GM23338 (cell line): ENCODE results near the gene FCN2. TPM values are rescaled to one million over a fixed set of nuclear protein-coding genes. Genes with fewer than 3 reads are reported as not detected.

Experiments used
- ATAC-seq: fragments of 200-7000 bp; cut with Tn5 transposase; 3 replicates; pipeline ENCODE4 v1.9.1; 2020
- DNase-seq: peaks from one replicate; pipeline ENCODE4 v3.0.0-alpha.2; 2015; ENCODE audit warnings: low spot score
- H2AFZ ChIP-seq: fragments of 200-600 bp; sonication (generic); 2 replicates; pipeline ENCODE4 v1.8.0; 2016; ENCODE audit warnings: antibody characterized with exemption, mild to moderate bottlenecking, moderate library complexity
- H3F3A ChIP-seq: fragments of 200-600 bp; sonication (generic); replicated peaks from 2 replicates; pipeline ENCODE4 v1.8.0; 2017; ENCODE audit warnings: antibody characterized with exemption, mixed run types, low read depth
- H3K27ac ChIP-seq: fragments of 200-600 bp; sonication (generic); 2 replicates; pipeline ENCODE4 v1.6.1; 2016; ENCODE audit warnings: low read depth
- H3K27me3 ChIP-seq: fragments of 200-600 bp; sonication (generic); 2 replicates; pipeline ENCODE4 v1.8.0; 2016; ENCODE audit warnings: mild to moderate bottlenecking, mixed run types, moderate library complexity; ENCODE audit not compliant: insufficient read depth
- H3K36me3 ChIP-seq: fragments of 200-600 bp; sonication (generic); 2 replicates; pipeline ENCODE4 v1.8.0; 2016; ENCODE audit warnings: mild to moderate bottlenecking; ENCODE audit not compliant: insufficient read depth
- H3K4me1 ChIP-seq: fragments of 200-600 bp; sonication (generic); 2 replicates; pipeline ENCODE4 v1.8.0; 2016; ENCODE audit warnings: mild to moderate bottlenecking, moderate library complexity; ENCODE audit not compliant: insufficient read depth
- H3K4me2 ChIP-seq: fragments of 200-600 bp; sonication (generic); 2 replicates; pipeline ENCODE4 v1.7.1; 2017; ENCODE audit warnings: mixed run types
- H3K4me3 ChIP-seq: fragments of 200-600 bp; sonication (generic); 2 replicates; pipeline ENCODE4 v1.6.1; 2016; ENCODE audit warnings: mixed run types
- H3K79me2 ChIP-seq: fragments of 200-600 bp; sonication (generic); replicated peaks from 2 replicates; pipeline ENCODE4 v1.8.0; 2017; ENCODE audit warnings: mild to moderate bottlenecking; ENCODE audit not compliant: insufficient read depth
- H3K9me2 ChIP-seq: fragments of 200-600 bp; sonication (generic); 2 replicates; pipeline ENCODE4 v1.8.0; 2017; ENCODE audit not compliant: insufficient read depth
- H4K20me1 ChIP-seq: fragments of 200-600 bp; sonication (generic); replicated peaks from 2 replicates; pipeline ENCODE4 v1.8.0; 2017; ENCODE audit warnings: mild to moderate bottlenecking; ENCODE audit not compliant: insufficient read depth
- H3K27ac Mint-ChIP-seq: 2 replicates; pipeline ENCODE4 v1.8.0; 2020; ENCODE audit warnings: inconsistent platforms, mild to moderate bottlenecking, moderate library complexity, mixed read lengths
- H3K27me3 Mint-ChIP-seq: 3 replicates; pipeline ENCODE4 v1.8.0; 2022; ENCODE audit warnings: low read depth, mild to moderate bottlenecking, moderate library complexity, mixed read lengths, inconsistent platforms; ENCODE audit not compliant: insufficient read depth, poor library complexity
- H3K36me3 Mint-ChIP-seq: 3 replicates; pipeline ENCODE4 v1.8.0; 2021; ENCODE audit warnings: low read depth, mild to moderate bottlenecking, inconsistent platforms, moderate library complexity, mixed read lengths
- H3K4me1 Mint-ChIP-seq: 3 replicates; pipeline ENCODE4 v1.8.0; 2020; ENCODE audit warnings: mild to moderate bottlenecking, inconsistent platforms, mixed read lengths
- H3K4me3 Mint-ChIP-seq: 3 replicates; pipeline ENCODE4 v1.8.0; 2021; ENCODE audit warnings: moderate library complexity, mild to moderate bottlenecking, inconsistent platforms, mixed read lengths
- H3K9me3 Mint-ChIP-seq: 3 replicates; pipeline ENCODE4 v1.8.0; 2020; ENCODE audit warnings: moderate library complexity, mild to moderate bottlenecking, inconsistent platforms, mixed read lengths
- CREB1 ChIP-seq: fragments of 250-450 bp; sonication (Bioruptor Pico); IDR thresholded peaks from 2 replicates; pipeline ENCODE4 v1.5.0; 2020; ENCODE audit warnings: low read depth, mild to moderate bottlenecking, moderate library complexity
- CTCF ChIP-seq, 2 experiments: fragments of 200-600 bp in 1 of 2; sonication (generic) in 1 of 2; conservative IDR thresholded peaks; 2 replicates each; pipeline versions ENCODE4 v1.5.1 to v1.6.1; 2016 to 2017; ENCODE audit warnings: antibody characterized with exemption in 2 of 2, low read depth in 2 of 2, mild to moderate bottlenecking in 2 of 2, moderate library complexity in 1 of 2
- EZH2 ChIP-seq: fragments of 200-600 bp; sonication (generic); IDR thresholded peaks from one replicate; pipeline ENCODE4 v1.8.0; 2017; ENCODE audit warnings: antibody characterized with exemption, mild to moderate bottlenecking, low read depth; ENCODE audit not compliant: unreplicated experiment
- EZH2phosphoT487 ChIP-seq: fragments of 200-600 bp; sonication (generic); IDR thresholded peaks from one replicate; pipeline ENCODE4 v1.8.1; 2018; ENCODE audit warnings: antibody characterized with exemption; ENCODE audit not compliant: unreplicated experiment
- JUNB ChIP-seq: IDR thresholded peaks from one replicate; pipeline ENCODE4 v1.6.1; 2016; ENCODE audit warnings: antibody characterized with exemption; ENCODE audit not compliant: unreplicated experiment
- NANOG ChIP-seq: IDR thresholded peaks from 2 replicates; pipeline ENCODE4 v1.6.1; 2016; ENCODE audit warnings: antibody characterized with exemption, borderline replicate concordance
- POLR2AphosphoS5 ChIP-seq: IDR thresholded peaks from 2 replicates; pipeline ENCODE4 v1.6.1; 2016; ENCODE audit warnings: antibody characterized with exemption, low read depth
- STAT1 ChIP-seq: IDR thresholded peaks from one replicate; pipeline ENCODE4 v1.6.1; 2016; ENCODE audit warnings: antibody characterized with exemption; ENCODE audit not compliant: unreplicated experiment
- ZNF114 ChIP-seq: fragments of 250-450 bp; sonication (Bioruptor Pico); IDR thresholded peaks from 2 replicates; pipeline ENCODE4 v1.5.0; 2020; ENCODE audit warnings: mild to moderate bottlenecking, moderate library complexity
- ZNF331 ChIP-seq: fragments of 250-450 bp; sonication (Bioruptor Pico); IDR thresholded peaks from 2 replicates; pipeline ENCODE4 v1.5.0; 2020; ENCODE audit warnings: low read depth, mild to moderate bottlenecking, moderate library complexity
- polyA plus RNA-seq: library from polyadenylated mRNA; unstranded; fragments of >200 nt; fragmentation: Nextera tagmentation; extraction: Ambion mirVana; gene quantifications from 2 replicates; pipeline ENCODE4 v1.2.1, GENCODE V29; 2016
- total RNA-seq: library from RNA; depleted of rRNA; stranded (reverse); fragments of >200 nt; shearing (Covaris generic); gene quantifications from 2 replicates; pipeline ENCODE4 v1.2.3, GENCODE V29; 2014
- TF ChIP-seq, protein P1 (sequence below): IDR thresholded peaks from 2 replicates; pipeline ENCODE4 v1.6.1; 2016; ENCODE audit warnings: antibody characterized with exemption
- TF ChIP-seq, protein P2 (sequence below): IDR thresholded peaks from one replicate; pipeline ENCODE4 v1.6.1; 2018; ENCODE audit warnings: antibody characterized with exemption; ENCODE audit not compliant: unreplicated experiment
- TF ChIP-seq, protein P3 (sequence below): fragments of 250-450 bp; sonication (Bioruptor Pico); IDR thresholded peaks from 2 replicates; pipeline ENCODE4 v1.5.0; 2020; ENCODE audit warnings: mild to moderate bottlenecking, moderate library complexity

Gene FCN2
- total and polyA plus RNA-seq, 2 experiments from 2014 or later, result not detected

DNA sequence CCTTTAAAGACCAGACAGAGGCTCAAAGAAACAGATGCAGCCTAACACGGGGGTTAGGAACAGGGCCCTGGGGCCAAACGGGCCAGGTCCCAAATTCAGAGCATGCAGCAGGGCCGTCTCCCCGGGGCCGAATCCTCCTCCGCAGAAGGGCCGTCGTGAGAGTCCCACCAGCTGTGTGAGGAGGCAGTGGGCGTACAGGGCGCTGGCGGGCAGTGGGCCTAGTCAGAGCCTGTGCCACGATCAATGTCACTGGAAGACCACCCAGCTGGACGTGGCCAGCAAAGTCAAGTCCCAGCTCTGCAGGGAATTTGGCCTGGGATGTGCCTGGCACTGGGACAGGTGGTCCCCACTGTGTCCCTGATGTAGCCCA lies 15.8 kb upstream of the FCN2 start:
- Histone ChIP-seq H4K20me1 (no peaks in the 10 kb centered on the region), H3K4me2 (no peak overlapping the region), H3K79me2 (no peaks in the 10 kb centered on the region), H3K9me2 (no peaks in the 10 kb centered on the region), H3K4me3 (no peak overlapping the region), H3K27me3 (no peaks in the 10 kb centered on the region), H3K4me1 (no peaks in the 10 kb centered on the region), H3K27ac (no peak overlapping the region), H3F3A (no peaks in the 10 kb centered on the region), H2AFZ (no peak overlapping the region), H3K36me3 (no peaks in the 10 kb centered on the region)
- ATAC-seq, result no peak
- no peak overlapping the region for H3K4me3 Mint-ChIP-seq
- no peaks in the 10 kb centered on the region for H3K27me3 Mint-ChIP-seq
- TF ChIP-seq EZH2phosphoT487, result no peak
- TF ChIP-seq NANOG, result no peak
- no peak for TF ChIP-seq STAT1
- TF ChIP-seq, protein P1, sequence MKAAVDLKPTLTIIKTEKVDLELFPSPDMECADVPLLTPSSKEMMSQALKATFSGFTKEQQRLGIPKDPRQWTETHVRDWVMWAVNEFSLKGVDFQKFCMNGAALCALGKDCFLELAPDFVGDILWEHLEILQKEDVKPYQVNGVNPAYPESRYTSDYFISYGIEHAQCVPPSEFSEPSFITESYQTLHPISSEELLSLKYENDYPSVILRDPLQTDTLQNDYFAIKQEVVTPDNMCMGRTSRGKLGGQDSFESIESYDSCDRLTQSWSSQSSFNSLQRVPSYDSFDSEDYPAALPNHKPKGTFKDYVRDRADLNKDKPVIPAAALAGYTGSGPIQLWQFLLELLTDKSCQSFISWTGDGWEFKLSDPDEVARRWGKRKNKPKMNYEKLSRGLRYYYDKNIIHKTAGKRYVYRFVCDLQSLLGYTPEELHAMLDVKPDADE, result no peak
- TF ChIP-seq ZNF114 (CRISPR knock-in tag), result no peak
- no peak for TF ChIP-seq EZH2
- no peak for TF ChIP-seq JUNB
- no peak for TF ChIP-seq ZNF331 (CRISPR knock-in tag)
- no peak for TF ChIP-seq POLR2AphosphoS5
- no peak for TF ChIP-seq CTCF (conservative IDR thresholded peaks at IDR 0.05; ENCODE audit: low read depth in 2 of 2)
- TF ChIP-seq, protein P2, sequence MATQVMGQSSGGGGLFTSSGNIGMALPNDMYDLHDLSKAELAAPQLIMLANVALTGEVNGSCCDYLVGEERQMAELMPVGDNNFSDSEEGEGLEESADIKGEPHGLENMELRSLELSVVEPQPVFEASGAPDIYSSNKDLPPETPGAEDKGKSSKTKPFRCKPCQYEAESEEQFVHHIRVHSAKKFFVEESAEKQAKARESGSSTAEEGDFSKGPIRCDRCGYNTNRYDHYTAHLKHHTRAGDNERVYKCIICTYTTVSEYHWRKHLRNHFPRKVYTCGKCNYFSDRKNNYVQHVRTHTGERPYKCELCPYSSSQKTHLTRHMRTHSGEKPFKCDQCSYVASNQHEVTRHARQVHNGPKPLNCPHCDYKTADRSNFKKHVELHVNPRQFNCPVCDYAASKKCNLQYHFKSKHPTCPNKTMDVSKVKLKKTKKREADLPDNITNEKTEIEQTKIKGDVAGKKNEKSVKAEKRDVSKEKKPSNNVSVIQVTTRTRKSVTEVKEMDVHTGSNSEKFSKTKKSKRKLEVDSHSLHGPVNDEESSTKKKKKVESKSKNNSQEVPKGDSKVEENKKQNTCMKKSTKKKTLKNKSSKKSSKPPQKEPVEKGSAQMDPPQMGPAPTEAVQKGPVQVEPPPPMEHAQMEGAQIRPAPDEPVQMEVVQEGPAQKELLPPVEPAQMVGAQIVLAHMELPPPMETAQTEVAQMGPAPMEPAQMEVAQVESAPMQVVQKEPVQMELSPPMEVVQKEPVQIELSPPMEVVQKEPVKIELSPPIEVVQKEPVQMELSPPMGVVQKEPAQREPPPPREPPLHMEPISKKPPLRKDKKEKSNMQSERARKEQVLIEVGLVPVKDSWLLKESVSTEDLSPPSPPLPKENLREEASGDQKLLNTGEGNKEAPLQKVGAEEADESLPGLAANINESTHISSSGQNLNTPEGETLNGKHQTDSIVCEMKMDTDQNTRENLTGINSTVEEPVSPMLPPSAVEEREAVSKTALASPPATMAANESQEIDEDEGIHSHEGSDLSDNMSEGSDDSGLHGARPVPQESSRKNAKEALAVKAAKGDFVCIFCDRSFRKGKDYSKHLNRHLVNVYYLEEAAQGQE, result no peak
- TF ChIP-seq, protein P3, sequence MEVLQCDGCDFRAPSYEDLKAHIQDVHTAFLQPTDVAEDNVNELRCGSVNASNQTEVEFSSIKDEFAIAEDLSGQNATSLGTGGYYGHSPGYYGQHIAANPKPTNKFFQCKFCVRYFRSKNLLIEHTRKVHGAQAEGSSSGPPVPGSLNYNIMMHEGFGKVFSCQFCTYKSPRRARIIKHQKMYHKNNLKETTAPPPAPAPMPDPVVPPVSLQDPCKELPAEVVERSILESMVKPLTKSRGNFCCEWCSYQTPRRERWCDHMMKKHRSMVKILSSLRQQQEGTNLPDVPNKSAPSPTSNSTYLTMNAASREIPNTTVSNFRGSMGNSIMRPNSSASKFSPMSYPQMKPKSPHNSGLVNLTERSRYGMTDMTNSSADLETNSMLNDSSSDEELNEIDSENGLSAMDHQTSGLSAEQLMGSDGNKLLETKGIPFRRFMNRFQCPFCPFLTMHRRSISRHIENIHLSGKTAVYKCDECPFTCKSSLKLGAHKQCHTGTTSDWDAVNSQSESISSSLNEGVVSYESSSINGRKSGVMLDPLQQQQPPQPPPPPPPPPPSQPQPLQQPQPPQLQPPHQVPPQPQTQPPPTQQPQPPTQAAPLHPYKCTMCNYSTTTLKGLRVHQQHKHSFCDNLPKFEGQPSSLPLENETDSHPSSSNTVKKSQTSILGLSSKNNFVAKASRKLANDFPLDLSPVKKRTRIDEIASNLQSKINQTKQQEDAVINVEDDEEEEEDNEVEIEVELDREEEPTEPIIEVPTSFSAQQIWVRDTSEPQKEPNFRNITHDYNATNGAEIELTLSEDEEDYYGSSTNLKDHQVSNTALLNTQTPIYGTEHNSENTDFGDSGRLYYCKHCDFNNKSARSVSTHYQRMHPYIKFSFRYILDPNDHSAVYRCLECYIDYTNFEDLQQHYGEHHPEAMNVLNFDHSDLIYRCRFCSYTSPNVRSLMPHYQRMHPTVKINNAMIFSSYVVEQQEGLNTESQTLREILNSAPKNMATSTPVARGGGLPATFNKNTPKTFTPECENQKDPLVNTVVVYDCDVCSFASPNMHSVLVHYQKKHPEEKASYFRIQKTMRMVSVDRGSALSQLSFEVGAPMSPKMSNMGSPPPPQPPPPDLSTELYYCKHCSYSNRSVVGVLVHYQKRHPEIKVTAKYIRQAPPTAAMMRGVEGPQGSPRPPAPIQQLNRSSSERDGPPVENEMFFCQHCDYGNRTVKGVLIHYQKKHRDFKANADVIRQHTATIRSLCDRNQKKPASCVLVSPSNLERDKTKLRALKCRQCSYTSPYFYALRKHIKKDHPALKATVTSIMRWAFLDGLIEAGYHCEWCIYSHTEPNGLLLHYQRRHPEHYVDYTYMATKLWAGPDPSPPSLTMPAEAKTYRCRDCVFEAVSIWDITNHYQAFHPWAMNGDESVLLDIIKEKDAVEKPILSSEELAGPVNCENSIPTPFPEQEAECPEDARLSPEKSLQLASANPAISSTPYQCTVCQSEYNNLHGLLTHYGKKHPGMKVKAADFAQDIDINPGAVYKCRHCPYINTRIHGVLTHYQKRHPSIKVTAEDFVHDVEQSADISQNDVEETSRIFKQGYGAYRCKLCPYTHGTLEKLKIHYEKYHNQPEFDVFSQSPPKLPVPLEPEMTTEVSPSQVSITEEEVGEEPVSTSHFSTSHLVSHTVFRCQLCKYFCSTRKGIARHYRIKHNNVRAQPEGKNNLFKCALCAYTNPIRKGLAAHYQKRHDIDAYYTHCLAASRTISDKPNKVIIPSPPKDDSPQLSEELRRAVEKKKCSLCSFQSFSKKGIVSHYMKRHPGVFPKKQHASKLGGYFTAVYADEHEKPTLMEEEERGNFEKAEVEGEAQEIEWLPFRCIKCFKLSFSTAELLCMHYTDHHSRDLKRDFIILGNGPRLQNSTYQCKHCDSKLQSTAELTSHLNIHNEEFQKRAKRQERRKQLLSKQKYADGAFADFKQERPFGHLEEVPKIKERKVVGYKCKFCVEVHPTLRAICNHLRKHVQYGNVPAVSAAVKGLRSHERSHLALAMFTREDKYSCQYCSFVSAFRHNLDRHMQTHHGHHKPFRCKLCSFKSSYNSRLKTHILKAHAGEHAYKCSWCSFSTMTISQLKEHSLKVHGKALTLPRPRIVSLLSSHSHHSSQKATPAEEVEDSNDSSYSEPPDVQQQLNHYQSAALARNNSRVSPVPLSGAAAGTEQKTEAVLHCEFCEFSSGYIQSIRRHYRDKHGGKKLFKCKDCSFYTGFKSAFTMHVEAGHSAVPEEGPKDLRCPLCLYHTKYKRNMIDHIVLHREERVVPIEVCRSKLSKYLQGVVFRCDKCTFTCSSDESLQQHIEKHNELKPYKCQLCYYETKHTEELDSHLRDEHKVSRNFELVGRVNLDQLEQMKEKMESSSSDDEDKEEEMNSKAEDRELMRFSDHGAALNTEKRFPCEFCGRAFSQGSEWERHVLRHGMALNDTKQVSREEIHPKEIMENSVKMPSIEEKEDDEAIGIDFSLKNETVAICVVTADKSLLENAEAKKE (CRISPR knock-in tag), result no peak
- TF ChIP-seq CREB1 (CRISPR knock-in tag), result no peak
- no peak for DNase-seq
- peaks cover 13% of the 10 kb centered on the region for H3K9me3 Mint-ChIP-seq
- H3K27ac Mint-ChIP-seq, result no peak overlapping the region
- peaks cover 6% of the 10 kb centered on the region for H3K36me3 Mint-ChIP-seq
- H3K4me1 Mint-ChIP-seq, result no peaks in the 10 kb centered on the region
